Activated naive CD4-positive, alpha-beta T cell treated with anti-CD3 and anti-CD28 coated beads, Interleukin-2, amount 50 U/mL, for 24 hours (primary cell): ENCODE results near the gene ZNF322.

Experiments
- H3K27ac Mint-ChIP-seq: one replicate; pipeline ENCODE4 v1.8.0; 2021; ENCODE audit warnings: mild to moderate bottlenecking, mixed read lengths
- H3K27me3 Mint-ChIP-seq: one replicate; pipeline ENCODE4 v1.8.0; 2021; ENCODE audit warnings: mixed read lengths
- H3K36me3 Mint-ChIP-seq: one replicate; pipeline ENCODE4 v1.8.0; 2021; ENCODE audit warnings: mixed read lengths
- H3K4me1 Mint-ChIP-seq: one replicate; pipeline ENCODE4 v1.8.0; 2021; ENCODE audit warnings: mixed read lengths
- H3K4me3 Mint-ChIP-seq: one replicate; pipeline ENCODE4 v1.8.0; 2021; ENCODE audit warnings: mild to moderate bottlenecking, mixed read lengths
- H3K9me3 Mint-ChIP-seq: one replicate; pipeline ENCODE4 v1.8.0; 2021; ENCODE audit warnings: mixed read lengths

ZNF322 gene

GRCh38 chr6:26598267-26598666, 61.3 kb downstream of the ZNF322 start:
- H3K4me3 Mint-ChIP-seq, result no peak overlapping the region

GRCh38 chr6:26597821-26598220, 61.7 kb downstream of the ZNF322 start:
- Mint-ChIP-seq H3K4me3 (no peak overlapping the region), H3K36me3 (peaks cover 12% of the 10 kb centered on the region), H3K4me1 (peaks cover 33% of the 10 kb centered on the region), H3K27ac (peak overlapping the region; percentile 92), H3K27me3 (peaks cover 12% of the 10 kb centered on the region), H3K9me3 (no peaks in the 10 kb centered on the region)

More at GRCh38 chr6:26598267-26598666, 61.3 kb downstream of the ZNF322 start:
- H3K9me3 Mint-ChIP-seq, result no peaks in the 10 kb centered on the region
- peaks cover 33% of the 10 kb centered on the region for H3K4me1 Mint-ChIP-seq
- H3K27me3 Mint-ChIP-seq, result peaks cover 10% of the 10 kb centered on the region
- peaks cover 12% of the 10 kb centered on the region for H3K36me3 Mint-ChIP-seq
- H3K27ac Mint-ChIP-seq, result peak overlapping the region; percentile 92

GRCh38 chr6:26597389-26597766, 62.2 kb downstream of the ZNF322 start:
- H3K27me3 Mint-ChIP-seq, result peaks cover 12% of the 10 kb centered on the region
- peaks cover 12% of the 10 kb centered on the region for H3K36me3 Mint-ChIP-seq
- H3K27ac Mint-ChIP-seq, result no peak overlapping the region
- H3K9me3 Mint-ChIP-seq, result no peaks in the 10 kb centered on the region
- no peak overlapping the region for H3K4me3 Mint-ChIP-seq
- peaks cover 30% of the 10 kb centered on the region for H3K4me1 Mint-ChIP-seq

GRCh38 chr6:26596579-26597388, 62.8 kb downstream of the ZNF322 start, which contains the start of gene ABT1:
Gene ABT1 (plus strand): TSS chr6:26596953. CDS start chr6:26596983, 30 bp downstream.
- H3K4me1 Mint-ChIP-seq, result peaks cover 30% of the 10 kb centered on the region
- H3K4me3 Mint-ChIP-seq, result no peak within 1 kb of the TSS
- H3K9me3 Mint-ChIP-seq, result no peaks in the 10 kb centered on the region
- no peak within 1 kb of the TSS for H3K27ac Mint-ChIP-seq
- peaks cover 12% of the 10 kb centered on the region for H3K27me3 Mint-ChIP-seq
- H3K36me3 Mint-ChIP-seq, result peaks cover 12% of the 10 kb centered on the region

GRCh38 chr6:26595669-26596269, 63.8 kb downstream of the ZNF322 start:
- Mint-ChIP-seq H3K27ac (no peak overlapping the region), H3K36me3 (peaks cover 12% of the 10 kb centered on the region)

GRCh38 chr6:26594730-26595632, 64.6 kb downstream of the ZNF322 start:
- H3K4me1 Mint-ChIP-seq, result peaks cover 19% of the 10 kb centered on the region
- peak overlapping the region; percentile 56 for H3K27ac Mint-ChIP-seq
- peaks cover 9% of the 10 kb centered on the region for H3K36me3 Mint-ChIP-seq
- no peaks in the 10 kb centered on the region for H3K9me3 Mint-ChIP-seq
- H3K27me3 Mint-ChIP-seq, result peaks cover 12% of the 10 kb centered on the region
- peak overlapping the region; percentile 47 for H3K4me3 Mint-ChIP-seq

More at GRCh38 chr6:26595669-26596269, 63.8 kb downstream of the ZNF322 start:
- Mint-ChIP-seq H3K9me3 (no peaks in the 10 kb centered on the region), H3K4me3 (no peak overlapping the region), H3K27me3 (peaks cover 12% of the 10 kb centered on the region), H3K4me1 (peaks cover 27% of the 10 kb centered on the region)

GRCh38 chr6:26594131-26594498, 65.4 kb downstream of the ZNF322 start:
- Mint-ChIP-seq H3K4me3 (no peak overlapping the region), H3K27me3 (peaks cover 12% of the 10 kb centered on the region), H3K27ac (no peak overlapping the region), H3K9me3 (no peaks in the 10 kb centered on the region), H3K36me3 (peaks cover 4% of the 10 kb centered on the region), H3K4me1 (peaks cover 10% of the 10 kb centered on the region)

GRCh38 chr6:26593278-26594130, 66.0 kb downstream of the ZNF322 start:
- Mint-ChIP-seq H3K27me3 (peaks cover 12% of the 10 kb centered on the region), H3K27ac (no peak overlapping the region), H3K9me3 (no peaks in the 10 kb centered on the region), H3K4me1 (peaks cover 7% of the 10 kb centered on the region), H3K4me3 (no peak overlapping the region), H3K36me3 (peaks cover 3% of the 10 kb centered on the region)

GRCh38 chr6:26592649-26593048, 66.9 kb downstream of the ZNF322 start:
- no peaks in the 10 kb centered on the region for H3K4me1 Mint-ChIP-seq
- no peak overlapping the region for H3K4me3 Mint-ChIP-seq
- no peak overlapping the region for H3K27ac Mint-ChIP-seq
- no peaks in the 10 kb centered on the region for H3K9me3 Mint-ChIP-seq
- H3K36me3 Mint-ChIP-seq, result no peaks in the 10 kb centered on the region
- peaks cover 12% of the 10 kb centered on the region for H3K27me3 Mint-ChIP-seq

- no peaks in the 10 kb centered on the region for H3K9me3 Mint-ChIP-seq
- H3K4me3 Mint-ChIP-seq, result no peak overlapping the region
- H3K36me3 Mint-ChIP-seq, result no peaks in the 10 kb centered on the region
Observed at GRCh38 chr6:26588965-26589364, 70.6 kb downstream of the ZNF322 start.

More at GRCh38 chr6:26588965-26589364, 70.6 kb downstream of the ZNF322 start:
- Mint-ChIP-seq H3K27ac (no peak overlapping the region), H3K4me1 (no peaks in the 10 kb centered on the region), H3K27me3 (peaks cover 9% of the 10 kb centered on the region)
